GM23248 (cell line): Measurements from ENCODE around the gene USP37.

Source experiments
- EZH2 ChIP-seq: fragments of 200-600 bp; sonication (generic); IDR thresholded peaks from 2 replicates; pipeline ENCODE4 v1.6.1; 2018; ENCODE audit warnings: antibody characterized with exemption, mild to moderate bottlenecking; ENCODE audit not compliant: insufficient read depth, poor library complexity, severe bottlenecking
- EZH2phosphoT487 ChIP-seq: fragments of 200-600 bp; sonication (generic); IDR thresholded peaks from 2 replicates; pipeline ENCODE4 v1.6.1; 2018; ENCODE audit warnings: antibody characterized with exemption, moderate library complexity, mild to moderate bottlenecking, low read depth; ENCODE audit not compliant: insufficient read depth

DNA sequence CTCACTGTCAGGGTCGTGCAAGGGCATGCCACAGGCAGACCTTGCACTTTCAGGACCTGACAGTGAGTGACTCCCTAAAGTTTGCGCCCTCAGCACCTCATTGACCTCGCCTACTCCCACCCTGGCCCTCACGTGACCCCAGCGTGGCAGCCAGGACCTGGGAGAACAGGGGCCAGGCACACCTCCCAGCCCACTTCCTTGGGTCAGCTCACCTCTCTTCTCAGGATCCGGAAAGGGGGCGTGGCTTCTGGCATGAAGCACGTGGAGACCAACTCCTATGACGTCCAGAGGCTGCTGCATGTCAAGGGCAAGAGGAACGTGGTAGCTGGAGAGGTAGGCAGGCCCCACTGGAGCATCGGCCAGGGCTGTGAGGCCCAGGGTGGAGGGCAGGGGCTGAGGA, 140.4 kb downstream of the USP37 start:
- TF ChIP-seq EZH2 = no peak
- TF ChIP-seq EZH2phosphoT487 = no peak
